Activated CD8-positive, alpha-beta memory T cell treated with anti-CD3 and anti-CD28 coated beads, Interleukin-2, amount 50 U/mL, for 24 hours (primary cell): Measurements from ENCODE around the gene ADNP.
A peak's percentile ranks its signal among the peaks of the same experiment; 100 is the strongest.

Experiments used
- DNase-seq: peaks from one replicate; pipeline ENCODE4 v3.0.0-alpha.2; 2020; ENCODE audit errors: extremely low read depth

ADNP gene

DNA sequence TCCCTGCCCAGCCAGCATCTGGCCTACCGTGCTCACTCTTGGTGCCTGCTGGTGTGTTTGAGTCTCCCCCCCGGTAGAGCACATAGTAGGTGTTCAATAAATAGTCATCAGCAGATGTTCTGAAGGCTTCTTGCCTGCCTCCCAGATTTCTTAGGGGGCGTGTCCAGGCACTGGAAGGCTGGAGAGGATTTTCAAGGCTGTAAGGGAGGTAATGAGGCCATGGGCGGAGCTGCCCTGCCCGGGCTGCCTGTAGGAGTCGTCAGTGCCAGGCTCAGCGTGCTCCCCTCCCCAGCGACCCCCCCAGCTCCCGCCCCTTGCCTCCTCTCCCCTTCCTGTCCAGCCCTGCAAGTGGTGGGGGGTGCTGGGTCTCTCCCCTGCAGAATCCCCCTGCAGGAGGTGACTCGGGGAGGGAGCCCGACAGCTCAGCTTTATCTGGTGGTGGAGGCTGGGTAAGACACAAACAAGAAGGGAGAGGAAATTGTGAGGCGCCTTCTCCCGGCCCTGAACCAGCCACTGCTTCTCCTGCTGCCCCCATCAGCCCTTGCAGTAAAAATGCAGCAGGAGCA lies 80.4 kb downstream of the ADNP start:
- no peak for DNase-seq

DNA sequence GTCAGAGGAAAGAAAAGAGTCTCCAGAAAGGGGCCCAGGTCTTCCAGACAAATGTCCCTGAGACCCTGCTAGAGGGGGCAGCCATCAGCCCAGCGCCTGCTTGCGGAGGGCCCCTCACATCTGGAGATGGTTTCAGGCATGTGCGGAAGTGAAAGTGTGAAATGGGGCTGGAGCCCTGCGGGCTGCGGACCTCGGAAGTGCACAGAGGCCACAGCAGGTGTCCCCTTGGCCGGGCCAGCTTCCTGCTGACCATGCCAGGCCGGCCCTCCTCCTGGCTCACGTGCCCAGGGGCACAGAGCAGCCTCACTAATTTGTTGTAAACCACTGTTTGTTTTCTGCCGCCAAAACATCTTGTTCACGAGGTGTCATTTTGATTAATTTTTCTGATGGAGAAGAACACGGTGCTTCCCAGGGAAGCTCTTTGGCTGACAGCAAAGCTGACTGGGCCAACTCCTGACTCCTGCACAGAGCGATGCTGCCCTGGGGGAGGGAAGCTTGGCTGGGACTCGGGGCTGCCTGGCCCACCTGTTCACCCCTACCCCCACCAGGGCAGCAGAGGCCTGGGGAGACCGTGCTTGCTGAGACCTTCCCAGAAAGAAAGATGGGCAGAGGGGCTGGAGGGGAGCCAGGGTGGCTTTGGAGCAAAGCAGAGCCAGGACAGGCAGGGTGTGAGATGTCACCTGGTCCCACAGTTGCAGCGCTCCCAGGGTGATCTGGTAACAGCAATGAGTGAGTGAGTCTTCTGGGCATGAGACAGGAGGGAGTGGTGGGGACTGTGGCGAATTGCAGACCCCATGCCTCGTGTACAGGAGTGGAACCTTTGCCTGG lies 82.2 kb downstream of the ADNP start:
- no peak for DNase-seq

DNA sequence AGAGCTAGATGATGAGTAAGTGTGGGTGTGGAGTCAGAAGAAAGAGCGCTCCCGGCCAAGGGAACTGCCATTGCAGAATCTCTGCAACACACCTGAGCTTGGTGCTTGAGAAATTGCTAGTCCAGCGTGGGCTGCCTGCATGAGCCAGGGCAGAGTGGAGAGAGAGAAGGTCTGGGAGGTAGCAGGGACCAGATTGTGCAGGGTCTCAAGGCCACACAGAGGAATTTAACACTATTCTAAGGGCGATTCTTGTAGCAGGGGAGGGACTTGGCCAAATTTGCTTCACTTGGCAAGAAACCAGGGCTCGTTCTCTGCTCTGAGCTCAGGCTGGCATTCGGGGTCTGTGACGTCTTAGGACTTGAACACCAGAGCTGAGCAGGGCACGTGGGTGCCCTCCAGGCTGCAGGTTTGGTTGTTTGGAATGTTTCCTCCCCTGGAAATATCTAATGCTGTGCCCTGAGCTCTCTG lies 82.9 kb downstream of the ADNP start:
- DNase-seq: no peak

DNA sequence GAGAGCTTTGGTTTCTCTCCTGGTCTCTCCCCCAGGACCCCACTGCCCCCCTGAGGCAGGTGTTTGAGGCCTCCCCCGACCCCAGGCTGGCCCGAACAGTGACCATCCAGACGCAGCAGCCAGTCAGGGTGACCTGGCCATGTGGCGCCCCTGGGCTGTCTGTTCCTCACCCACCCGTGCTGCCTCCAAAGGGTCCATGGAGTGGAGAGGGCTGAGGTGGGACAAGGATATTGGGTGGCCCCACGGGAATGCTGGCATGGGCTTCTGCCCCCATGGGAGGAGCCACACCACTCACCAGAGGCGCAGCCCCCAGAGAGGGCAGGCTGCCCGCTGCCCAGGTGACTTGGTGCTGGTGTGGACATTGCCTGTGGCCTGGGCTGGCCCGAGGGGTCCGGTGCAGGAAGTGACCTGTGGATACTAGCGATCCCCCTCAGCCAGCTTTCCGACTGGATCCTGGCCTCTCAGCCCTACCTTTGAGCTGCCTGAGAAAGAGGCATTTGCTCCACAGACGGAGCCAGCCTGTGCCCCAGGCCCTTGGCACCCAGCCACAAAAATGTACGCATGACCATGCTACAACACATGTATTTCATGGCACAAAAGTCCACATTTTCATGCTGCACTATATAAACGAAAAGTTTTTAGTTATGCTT lies 85.5 kb downstream of the ADNP start:
- no peak for DNase-seq

DNA sequence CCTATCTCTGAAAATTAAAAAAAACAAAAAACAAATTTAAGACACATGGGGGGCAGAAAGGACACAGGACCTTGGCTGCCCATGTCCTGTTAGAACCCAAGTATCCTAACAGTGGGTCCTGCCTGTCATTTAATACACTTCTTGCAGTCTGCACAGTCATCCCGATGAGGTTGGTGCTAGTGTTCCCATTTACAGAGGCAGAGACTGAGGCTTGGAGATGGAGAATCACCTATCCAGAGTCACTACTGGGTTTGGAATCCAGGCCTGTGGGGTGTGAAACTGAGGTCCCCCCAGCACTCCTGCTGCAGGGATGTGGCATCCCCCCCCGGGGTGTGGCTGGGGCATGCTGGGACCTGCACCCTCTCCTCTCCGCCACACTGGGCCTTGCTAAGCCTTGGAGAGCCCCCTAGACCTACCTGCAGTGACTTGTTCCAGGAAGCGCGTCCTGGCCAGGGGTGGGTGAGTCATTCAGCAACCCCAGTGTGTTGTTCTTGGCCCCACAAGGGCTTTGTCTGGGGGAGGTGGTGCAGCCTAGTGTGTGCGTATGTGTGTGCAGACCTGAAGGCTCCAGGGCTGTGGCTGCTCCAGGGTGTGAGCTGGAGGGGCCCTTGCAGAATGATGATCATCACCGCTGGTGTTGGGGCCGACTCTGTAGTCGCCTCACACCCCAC lies 86.7 kb downstream of the ADNP start:
- peak; percentile 42 for DNase-seq

DNA sequence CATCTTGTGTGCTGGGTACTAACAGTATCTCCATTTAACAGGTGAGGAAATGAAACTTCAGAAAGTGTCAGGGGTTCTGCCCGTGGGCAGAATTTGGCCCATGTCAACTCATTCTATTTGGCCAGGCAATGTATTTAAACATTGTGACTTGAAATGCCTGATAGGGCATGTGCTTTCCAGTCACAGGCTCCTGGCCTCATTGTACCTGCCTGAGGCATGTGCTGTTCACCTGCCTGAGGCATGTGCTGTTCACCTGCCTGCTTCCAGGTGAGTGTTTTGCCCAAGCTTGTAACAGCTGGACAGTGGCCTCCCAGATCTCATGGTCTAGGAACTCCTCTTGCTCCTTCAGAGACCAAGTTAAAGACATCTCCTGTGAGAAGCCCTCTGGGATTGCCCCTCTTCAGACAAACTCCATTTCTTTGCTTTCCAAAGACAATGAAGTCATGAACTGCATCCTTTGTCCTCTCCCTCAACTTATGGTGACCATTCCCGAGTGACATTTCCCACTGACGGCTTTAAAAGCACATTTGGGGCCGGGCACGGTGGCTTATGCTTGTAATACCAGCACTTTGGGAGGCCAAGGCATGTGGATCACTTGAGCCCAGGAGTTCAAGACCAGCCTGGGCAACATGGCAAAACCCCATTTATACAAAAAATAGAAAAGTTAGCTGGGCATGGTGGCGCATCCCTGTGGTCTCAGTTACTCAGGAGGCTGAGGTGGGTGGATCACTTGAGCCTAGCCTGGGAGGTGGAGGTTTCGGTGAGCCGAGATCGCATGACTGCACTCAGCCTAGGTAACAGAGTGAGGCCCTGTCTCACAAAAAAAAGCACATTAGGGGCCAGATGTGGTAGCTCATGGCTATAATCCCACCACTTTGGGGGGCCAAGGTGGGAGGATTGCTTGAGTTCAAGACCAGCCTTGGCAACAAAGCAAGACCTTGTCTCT lies 87.6 kb downstream of the ADNP start:
- no peak for DNase-seq

DNA sequence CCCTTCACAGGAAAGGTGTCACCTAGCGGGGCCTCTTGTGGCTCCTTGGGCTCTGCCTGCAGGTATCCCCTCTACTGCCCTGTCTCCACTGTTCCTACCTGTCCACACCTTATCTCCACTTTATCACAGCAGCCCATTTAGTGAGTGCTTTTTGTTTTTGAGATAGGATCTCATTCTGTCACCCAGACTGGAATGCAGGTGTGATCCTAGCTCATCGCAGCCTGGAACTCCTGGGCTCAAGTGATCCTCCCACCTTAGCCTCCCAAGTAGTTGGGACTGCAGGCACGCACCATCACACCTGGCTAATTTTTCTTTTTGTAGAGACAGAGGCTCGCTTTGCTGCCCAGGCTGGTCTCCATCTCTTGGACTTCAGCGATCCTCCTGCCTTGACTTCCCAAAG lies 88.4 kb downstream of the ADNP start:
- DNase-seq: no peak
